SKM-1 (cell line): ENCODE results near the gene ITGB5.
"Not testable (repeated sequence)": the region's sequence is repeated elsewhere in the genome, so short reads cannot be mapped to it uniquely, and the experiment has no call there.

Experiments
- DNase-seq: peaks from one replicate; lab custom pipeline; 2025; ENCODE audit not compliant: unreplicated experiment; lab: John Stamatoyannopoulos, UW

The ITGB5 gene

DNA sequence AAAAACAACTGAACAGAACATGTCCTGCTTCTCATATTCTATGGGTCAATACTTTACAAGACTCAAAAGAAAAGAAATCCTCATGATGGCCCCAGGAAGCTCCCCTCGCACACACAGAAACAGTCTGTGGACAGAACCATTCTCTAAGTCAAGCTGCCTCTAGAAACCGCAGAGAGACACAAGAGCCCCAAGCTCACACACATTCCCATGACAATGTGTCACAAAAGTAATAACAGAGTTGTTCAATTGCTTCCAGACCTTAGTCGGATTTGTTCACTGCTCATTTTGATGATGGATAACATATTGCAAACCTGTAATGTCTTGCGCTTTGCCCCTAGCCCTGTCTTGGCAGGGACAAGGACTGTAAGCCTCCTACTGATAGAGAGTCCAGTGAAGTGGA lies 96.0 kb downstream of the ITGB5 start:
- DNase-seq, result no peak

DNA sequence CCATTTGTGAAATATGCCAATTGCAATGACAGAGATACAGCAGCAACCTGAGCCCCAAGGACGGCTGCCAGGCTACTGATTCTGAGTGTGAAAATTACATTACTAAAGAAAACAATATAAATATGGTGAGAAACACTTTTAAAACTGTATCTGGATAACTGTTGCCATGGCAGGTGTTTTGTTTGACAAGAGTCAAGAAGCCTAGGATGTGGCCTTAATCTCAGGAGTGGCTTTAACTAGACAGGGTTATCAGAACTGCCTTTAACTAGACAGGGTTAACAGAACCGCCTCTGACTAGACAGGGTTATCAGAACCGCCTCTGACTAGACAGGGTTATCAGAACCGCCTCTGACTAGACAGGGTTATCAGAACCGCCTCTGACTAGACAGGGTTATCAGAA lies 98.1 kb downstream of the ITGB5 start:
- DNase-seq, result not testable (repeated sequence)

DNA sequence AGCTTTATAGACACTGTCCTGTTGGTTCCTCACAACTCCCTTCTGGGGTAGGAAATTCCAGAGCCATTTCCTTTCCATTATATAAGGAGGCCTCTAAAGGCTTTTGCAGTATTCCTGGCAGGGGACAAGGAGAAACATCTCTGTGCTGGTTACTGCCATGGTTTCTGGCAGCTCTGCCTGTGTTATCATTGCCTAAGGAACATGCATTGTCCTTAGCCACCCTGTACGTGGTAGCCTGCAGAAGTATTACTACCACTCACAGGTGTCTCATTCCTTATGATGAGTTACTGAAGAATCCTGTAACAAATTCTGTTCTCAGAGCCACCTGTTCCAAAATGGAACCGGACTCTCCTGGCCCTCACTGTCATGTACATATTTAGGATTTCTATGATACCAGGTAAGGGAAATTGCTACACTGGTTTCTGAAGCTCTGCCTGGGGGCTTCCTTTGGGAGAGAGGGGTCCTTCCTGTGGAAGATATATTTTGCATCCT lies 98.9 kb downstream of the ITGB5 start:
- no peak for DNase-seq

DNA sequence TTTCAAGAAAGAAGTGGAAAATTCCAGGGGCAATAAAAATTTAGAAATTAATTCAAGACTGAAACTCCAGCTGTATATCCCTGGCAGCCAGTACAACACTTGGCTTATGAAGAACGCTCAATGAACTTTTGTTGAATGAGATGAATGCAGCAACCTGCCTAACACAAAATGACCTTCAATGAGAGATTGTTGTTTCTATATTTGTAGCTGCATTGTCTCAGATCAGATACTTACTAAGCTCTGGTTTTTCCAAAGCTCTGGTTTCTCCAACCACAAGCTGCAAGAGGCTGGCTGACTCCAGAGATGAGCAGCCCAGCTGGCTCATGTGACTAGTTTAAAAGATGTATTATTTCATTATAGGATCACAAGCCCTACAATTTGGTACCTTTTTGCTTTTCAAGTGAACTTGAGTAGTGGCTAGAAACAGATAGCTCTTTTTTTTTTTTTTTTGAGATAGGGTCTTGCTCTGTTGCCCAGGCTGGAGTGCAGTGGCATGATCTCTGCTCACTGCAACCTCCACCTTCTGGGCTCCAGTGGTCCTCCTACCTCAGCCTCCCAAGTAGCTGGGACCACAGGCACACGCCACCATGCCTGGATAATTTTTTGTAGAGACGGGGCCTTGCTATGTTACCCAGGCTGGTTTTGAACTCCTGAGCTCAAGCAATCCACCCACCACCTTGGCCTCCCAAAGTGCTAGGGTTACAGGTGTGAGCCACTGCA lies 99.5 kb downstream of the ITGB5 start:
- no peak for DNase-seq

DNA sequence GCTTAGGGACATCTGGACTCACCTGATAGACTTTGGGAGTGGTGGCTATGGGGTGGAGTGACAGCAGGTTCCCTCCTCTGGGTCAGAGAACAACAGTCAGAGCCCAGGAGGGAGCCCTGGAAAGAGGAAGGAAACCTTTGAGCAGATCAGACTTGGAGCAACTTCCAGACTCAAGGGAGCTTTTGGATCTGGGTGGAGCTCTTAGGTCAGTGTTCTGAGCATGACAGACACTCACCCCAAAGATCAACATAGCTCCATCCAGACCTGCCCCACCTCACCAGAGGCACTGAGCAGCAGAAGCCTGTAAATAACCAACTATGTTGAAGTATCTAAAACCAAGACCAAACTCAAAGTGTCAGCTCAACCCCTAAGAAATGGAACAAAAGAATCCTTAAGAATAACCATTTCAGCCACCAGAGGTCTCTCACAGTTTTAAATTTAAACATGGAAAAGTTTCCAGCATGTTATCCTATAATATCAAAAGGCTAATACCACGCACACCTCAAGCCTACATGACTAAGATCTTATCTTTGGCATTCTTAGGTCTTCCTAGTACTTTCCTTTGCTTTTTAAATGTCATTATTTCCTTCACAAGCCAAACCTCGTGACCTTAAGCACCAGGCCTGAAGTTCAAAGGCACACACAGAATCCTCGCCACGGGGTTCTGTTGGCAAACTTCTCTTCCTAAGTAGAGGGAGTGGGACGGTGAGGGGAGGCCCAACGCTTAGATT lies 100.5 kb downstream of the ITGB5 start:
- DNase-seq, result no peak

DNA sequence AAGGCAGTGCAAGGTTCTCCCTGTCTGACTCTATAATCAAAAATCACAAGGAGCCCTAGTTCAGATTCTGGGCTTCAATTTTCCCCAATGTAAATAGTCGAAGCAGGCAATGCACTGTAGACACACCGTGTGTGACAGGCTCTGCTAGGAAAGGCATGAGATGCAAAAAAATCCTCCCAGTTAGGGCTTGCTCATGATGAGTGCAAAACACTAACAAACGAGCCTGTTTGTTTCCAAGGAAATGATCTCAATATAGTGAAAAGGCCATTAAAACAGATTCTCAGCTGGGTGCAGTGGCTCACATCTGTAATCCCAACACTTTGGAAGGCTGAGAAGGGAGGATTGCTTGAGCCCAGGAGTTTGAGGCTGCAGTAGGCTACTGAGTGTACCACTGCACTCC lies 101.2 kb downstream of the ITGB5 start:
- DNase-seq, result no peak

DNA sequence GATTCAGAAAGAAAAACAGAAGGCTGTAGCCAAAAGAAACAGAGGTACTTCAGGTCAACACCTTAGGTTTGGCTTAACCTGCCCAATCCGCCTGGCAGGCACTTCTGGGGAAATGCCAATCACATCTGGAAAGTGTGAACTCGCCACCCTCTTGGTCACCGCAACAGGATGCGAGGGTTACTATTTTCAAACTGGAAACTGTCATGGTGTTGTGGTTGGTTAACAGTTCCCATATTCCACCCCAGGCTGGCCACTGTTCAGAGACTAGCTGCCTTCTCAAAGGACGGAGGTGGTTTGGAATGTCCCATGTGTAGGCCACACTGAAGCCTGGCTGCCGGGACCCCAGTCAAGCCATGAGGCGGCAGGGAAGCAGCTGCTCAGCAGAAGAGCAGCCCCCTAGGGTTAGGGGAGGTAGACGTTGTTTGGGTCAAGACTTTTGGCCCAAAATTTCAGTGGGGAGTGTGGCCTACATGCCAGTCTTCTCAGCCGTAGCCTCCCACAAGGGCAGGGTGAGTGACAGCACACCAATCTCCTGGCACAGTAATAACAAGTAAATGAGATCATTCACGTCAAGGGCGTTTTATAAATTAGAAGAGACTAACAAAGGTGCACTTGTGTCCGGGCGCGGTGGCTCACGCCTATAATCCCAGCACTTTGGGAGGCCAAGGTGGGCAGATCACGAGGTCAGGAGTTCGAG lies 102.3 kb downstream of the ITGB5 start:
- DNase-seq, result no peak

DNA sequence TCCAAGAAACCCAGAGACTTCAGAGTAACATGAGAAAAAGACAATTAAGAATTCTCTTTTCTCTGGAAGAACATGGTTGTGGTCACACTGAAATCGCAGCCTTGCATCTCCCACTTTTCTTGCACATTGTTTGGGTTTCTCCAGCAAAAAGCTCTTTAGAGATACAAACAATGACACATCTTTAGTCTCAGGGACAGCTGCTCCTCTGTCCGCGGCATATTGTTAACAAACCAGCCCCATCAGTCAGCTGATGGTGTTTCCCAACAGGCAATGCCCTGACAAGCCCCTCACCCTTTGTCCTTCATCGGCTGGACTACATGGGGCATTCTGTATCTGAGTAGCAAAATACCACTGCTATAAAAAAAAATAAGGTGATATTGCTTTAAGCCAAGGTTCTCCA lies 103.5 kb downstream of the ITGB5 start:
- DNase-seq, result no peak

DNA sequence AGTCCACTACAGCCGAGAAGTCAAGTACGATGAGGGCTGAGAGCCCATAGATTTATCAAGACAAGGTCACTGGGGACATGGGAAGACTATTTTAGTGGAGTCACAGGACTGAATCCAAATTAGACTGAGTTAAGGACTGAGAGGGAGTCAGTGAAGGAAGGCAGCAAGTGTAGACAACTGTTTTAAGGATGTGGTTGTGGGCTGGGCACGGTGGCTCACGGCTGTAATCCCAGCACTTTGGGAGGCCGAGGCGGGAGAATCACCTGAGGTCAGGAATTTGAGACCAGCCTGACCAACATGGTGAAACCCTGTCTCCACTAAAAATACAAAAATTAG lies 104.8 kb downstream of the ITGB5 start:
- DNase-seq, result not testable (repeated sequence)

DNA sequence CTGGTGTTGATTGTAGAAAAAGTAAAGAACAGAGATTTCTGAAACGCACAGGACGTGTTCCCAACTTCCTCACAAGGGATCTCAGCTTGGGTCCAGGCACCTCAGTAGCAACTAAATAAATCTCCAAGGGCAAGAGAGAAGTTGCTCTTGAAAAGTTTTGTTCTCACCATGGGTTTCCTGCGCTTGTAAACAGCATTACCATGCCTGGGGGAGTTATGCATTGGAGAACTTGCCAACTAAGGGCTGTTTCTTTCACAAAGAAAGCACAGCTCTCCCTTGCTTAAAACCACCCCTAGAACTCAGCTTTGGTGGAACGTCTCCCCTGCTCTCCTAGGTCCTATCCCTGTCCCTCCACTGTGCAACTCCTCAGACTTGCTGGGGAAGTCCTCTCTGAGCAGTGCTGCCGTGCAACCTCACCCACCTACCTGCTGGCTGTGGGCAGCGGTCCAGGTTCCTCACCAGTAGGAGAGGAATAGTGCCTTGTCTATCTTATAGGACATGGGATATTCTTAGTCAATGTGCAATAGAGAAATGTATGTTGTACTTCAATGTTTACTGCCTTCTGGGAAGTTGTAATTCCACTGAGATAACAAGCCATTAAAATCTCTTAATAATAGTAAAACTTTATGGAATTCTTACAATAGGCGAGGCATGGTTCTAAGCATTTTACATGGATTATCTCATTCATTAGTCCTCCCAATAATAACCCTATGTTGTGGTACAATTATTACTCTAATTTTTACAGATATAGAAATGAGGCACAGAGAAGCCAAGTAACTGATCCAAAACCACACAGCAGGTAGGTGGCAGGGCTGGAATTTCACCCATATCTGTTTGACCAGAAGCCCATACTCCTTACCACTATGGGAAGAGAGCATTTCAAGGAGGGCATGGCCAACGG lies 105.4 kb downstream of the ITGB5 start:
- no peak for DNase-seq

DNA sequence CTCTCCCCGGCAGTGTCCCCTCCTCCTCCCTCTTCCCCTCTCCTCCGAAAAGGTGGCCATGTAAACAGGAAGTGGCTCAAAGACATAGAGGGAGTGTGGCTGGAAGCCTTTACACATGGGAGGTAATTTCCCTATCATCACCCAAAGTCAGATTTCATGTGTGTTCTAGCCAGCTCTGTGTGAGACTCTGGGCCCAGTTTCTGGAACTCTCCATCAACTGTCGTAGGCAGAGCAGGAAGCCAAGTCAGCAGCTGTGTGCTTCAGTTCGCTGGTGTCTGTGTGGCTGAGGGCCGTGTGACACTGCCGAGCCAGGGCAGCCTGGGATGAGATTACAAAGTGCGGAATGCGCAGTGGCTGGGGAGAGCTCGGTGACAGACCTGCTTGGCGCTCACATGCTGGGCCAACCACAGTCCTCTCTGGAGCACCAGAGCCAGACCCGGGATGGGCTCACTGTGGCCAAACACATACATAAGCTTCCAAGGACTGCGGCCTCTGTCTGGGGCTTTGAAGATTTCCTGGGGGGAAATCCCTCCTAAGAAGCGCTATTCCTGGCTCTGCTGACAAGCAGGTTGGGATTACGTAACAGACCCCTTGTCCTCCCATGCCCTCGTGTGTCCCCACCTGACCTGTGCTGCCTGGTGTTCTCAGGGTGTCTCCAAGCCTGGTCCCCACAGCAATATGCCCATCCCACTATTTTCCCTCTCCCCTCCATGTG lies 106.2 kb downstream of the ITGB5 start:
- DNase-seq, result no peak

DNA sequence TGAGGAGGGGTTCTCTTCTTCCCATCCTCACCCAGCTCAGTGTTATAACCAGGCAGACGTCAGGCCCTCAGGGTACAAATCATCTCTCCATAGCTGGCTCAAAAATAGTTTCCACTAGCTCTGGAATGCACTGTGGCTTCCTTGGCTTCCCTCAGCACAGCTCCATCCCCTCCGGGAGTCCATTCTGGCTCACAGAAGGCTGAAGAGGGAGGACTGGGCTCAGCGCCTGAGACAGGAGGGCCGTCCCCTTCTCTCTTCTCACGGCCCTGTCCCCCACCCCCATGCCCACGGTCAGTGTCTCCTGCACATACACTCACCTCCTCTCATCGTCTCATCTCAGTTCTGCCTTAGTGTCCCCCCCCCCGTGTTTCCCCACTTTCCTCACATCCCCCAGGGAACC lies 106.8 kb downstream of the ITGB5 start:
- DNase-seq, result no peak

DNA sequence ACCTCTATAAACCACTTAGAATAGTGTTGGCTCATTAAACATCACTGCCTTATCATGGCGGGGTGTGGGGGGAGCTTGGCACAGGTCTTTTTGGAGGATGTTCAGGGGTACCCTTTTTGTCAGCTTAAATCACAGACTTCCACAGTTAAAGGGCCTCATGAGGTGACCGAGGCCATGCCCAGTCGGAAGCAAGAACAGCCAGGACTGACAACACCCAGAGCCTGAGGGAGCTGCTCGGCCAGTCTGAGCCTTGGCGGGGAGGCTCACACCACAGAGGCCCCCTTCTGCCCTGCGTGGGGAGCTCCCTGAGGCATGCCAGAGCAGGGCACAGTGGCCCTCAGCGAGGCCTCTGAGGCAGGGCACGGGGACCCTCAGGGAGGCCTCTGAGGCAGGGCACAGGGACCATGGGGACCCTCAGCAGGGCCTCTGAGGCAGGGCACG lies 107.4 kb downstream of the ITGB5 start:
- no peak for DNase-seq

DNA sequence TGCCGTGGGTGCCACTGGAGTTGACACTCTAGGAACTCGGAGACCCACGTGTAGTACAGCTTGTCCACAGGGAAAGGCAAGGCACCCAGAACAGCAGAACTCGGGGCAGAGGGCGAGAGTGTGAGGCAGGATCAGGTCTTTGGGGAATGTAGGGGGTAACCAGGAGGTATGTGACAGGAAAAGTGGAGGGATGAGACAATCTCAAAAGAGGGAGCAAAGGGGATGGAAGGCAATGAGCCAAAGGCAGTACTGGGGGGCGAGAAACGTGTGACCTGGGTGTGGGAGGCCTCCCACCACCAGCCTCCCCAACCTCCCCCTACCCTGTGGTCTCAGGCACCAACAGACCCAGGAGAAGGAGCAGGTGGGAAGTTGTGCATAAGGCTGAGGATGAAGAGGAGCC lies 108.0 kb downstream of the ITGB5 start:
- no peak for DNase-seq

DNA sequence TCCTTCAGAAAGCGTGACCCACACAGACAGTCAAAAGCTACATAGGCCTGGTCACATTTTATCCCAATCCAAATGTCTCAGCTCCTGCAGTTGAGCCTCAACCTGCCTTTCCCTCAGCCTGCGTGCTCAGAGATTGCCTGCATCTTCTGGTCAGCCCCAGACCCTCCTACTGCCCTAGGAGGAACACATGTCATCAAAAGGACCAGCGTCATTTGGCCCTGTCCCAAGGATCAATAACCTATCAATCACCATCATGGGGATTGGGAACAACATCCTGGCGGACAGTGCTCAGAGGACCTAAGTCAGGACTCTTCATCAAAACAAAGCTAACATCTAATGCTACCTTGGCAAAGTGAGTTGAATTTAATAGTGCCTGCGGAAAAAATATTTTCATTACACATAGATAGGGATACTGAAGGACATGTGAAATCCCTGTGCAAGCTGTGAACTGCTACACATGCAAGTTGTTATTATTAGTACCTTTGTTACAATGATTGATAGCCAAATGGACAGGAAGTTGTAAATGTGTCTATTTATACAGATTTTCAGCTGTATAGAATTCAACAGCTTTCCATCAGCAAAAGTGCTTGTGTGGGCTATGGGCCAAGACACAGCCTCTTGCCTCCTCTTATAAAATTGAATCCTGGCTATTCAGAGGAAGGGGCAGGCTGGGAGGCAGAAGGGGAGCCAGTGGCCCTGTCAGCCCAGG lies 109.2 kb downstream of the ITGB5 start:
- no peak for DNase-seq

DNA sequence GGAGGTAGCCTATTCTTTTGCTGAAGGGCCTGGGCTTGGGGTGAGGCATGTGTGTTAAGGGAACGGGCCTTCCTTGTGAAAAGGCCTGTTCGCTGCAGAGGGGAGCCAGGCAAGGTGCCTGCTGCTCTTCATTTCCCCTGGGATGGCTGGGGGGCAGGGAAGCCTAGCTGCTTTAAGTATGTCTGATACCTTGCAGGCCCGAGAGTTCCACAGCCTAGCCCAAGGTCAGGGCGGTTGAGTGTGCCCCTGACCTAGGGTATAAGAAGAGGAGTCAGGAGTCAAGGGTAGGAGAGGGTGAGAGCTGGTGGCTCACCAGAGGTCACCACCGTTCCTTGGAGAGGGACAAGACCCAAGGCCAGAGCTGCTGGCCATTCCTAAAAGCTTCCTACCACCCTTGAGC lies 110.3 kb downstream of the ITGB5 start:
- no peak for DNase-seq

DNA sequence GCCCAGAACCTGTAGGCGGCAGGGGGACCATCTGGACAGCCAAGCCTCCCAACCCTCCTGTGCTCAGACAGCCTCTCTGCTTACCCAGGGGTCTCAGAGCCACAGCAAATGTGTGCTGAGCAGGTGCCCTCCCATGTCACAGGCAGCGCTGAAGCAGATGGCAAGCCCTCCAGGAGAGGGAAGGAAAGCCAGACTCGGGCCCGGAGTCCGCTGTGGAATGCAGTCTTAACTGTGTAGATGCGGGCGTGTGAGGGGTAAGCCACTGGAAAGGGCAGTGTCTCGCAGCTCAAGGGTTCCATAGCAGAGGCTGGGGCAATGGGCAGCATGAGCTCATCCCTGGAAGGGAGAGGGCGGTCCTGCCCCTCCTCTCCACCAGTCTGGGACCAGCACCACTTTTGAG lies 111.3 kb downstream of the ITGB5 start:
- no peak for DNase-seq

DNA sequence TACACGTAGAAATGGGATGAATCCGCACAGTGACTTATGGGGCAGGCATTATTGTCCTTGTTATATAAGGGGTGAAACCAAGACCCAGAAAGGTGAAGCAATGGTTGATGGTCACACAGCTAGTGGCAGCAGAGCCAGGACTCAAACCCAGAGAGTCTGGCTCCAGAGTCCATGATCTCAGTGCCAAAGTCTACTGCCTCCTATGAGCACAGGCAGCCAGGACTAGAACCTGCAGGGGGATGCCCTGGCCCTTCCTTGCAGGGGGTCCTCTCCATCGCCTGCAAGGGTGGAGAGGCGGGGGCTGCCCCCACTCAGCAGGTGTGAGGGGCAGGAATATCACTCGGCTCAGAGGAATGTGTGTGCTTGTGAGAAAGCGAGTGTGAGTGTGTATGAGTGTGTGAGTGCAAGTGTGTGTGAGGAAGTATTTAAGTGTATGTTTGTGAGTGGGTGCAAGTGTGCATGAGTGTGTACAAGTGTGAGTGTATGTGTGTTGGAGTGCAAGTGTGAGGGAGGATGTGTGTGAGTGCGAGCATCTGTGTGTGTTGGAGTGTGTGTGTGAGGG lies 112.2 kb downstream of the ITGB5 start:
- DNase-seq, result no peak

DNA sequence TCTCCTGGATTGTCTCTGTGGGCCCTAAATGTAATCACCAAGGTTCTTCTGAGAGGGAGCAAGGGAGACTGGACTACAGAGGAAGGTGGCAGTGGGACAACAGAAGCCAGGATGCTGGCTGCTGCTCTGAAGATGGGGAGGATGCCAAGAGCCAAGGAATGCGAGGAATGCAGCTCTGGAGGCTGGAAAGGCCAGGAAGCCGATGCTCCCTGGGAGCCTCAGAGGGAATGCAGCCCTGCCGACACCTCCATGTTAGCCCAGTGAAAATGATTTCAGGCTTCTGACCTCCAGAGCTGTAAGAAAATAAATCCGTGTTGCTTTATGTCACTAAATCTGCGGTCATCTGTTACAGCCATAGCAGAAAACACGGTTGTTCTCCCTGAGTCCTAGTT lies 112.8 kb downstream of the ITGB5 start:
- no peak for DNase-seq
